SHP77 (cell line): ENCODE measurements around the gene CDH11.

ENCODE experiments used
- DNase-seq, 2 experiments: peaks; one replicate each; lab custom pipeline; 2025; lab: John Stamatoyannopoulos, UW

The CDH11 gene

DNA sequence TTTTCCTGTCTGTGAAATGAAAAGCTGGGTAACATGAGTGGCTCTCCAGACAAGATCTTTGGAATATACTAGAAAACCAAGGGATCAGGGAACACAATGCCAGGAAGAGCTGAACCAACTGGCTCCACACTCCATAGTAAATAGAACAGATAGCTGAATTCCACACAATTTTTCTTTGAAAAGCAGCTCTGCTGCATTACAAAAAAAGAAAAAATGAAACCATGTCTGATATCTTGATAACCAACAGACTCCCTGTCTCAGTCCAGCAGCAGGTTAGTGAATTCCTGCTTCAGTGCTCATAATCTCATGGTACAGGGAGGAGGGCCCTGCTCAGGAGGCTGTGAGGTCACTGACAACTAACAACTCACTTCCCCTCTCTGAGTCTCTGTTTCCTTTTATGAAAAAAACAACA lies 97.1 kb downstream of the CDH11 start:
- DNase-seq, result no peak

DNA sequence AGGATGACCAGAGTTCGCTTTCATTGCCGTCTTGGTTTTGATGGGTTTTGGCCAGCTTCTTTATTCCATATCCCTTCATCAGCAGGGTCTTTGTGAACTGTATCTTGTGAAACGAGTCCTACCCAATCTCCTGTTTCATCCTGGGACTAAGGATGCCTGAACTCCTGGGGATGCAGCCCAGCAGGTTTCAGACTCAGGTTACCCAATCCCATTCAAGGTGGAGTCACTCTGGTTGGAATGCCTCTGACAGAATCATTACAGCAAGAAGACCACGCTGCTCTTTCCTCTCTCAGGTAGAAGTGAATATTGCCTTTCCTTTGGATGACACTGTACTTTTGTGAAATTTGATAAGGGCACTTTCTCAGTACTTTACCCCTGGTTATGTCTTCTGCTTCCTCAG lies 98.1 kb downstream of the CDH11 start:
- DNase-seq, result no peak

DNA sequence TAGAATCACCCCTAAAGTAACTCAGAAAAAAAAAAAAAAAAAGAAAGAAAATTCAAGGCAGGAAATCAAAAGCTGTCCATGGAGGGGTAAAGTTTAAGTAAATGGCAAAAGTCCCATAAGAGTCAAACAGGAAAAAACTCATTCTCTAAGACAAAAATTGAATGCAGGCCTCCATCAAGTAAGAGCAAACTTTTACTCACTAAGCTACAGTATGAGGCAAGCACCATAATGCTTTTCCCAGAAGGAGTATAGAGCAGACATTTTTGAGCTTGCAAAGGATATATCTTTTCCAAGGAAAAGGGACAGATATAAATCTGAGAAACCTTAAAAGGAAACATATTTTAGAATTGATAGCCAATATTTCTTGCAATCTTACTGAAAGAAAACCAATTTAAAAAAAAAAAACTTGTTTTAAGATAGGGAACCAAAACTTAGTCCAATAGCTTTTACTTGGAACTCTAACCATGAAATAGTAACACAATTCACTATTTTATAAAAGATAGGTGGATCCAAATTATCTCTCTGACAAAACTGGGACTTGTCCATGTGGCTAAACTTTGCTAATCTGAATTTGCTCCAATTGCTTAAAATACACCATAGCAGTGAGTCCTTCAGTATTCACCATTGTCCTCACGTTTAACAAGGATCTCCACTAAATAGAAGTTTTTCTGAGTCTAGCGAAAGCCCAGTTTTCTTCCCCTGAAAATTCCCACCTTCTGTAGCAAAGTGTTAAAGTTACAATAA lies 99.8 kb downstream of the CDH11 start:
- no peak for DNase-seq

DNA sequence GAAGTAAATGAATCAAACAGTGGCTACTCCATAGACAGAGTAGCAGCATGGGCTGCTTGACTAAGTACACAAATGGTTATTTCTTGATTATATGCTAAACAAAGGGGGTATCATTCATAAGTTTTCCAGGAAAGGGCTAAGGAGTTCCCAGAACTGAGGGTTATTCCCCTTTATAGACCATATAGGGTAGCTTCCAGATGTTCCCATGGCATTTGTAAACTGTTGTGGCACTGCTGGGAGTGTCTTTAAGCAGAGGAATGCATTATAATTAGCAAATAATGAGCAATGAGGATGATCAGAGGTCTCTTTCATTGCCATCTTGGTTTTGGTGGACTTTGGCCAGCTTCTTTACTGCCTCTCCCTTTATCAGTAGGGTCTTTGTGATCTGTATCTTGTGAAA lies 105.1 kb downstream of the CDH11 start:
- DNase-seq, result no peak

DNA sequence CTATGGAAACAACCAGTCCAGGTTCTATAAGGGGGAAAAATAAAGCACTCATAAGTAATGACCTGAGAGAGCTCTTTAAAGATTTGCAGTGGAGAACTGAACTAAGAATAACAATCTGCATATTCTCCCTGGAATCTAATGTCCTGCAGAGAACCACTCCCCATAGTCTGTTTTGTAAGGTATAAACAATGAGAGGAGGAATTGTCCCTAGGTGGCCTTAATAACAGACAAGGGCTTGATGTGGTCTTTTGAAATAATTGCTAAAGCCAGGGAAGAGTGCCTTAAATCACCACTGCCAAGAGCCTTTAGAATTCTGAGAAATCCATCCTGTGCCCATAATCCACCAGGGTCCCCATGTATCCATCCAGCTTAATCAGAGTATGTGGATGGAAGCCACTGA lies 106.3 kb downstream of the CDH11 start:
- DNase-seq, result no peak

GRCh38 chr16:65012357-65012756 lies 109.5 kb downstream of the CDH11 start:
- no peak for DNase-seq

GRCh38 chr16:65010125-65010524 lies 111.7 kb downstream of the CDH11 start:
- no peak for DNase-seq

DNA sequence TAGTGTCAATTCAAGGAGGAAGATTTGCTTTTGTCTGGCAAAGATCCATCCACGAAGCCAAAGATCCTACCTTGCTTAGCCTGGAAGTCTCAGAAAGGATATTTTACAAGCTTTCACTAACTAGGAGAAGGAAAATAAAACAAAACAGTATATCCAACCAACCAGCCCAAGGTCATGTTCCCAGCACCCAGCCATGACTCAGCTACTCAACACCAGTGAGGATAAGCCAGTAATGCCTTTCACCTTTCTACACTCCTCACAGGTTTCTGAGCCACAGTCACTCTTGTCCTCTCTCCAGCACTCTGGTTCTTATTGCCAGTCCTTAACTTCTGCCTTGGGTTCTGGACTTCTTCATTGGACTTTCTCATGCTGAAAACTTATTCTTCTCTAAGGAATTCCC lies 116.2 kb downstream of the CDH11 start:
- no peak for DNase-seq

GRCh38 chr16:65004570-65004969 lies 117.3 kb downstream of the CDH11 start:
- DNase-seq, result no peak

DNA sequence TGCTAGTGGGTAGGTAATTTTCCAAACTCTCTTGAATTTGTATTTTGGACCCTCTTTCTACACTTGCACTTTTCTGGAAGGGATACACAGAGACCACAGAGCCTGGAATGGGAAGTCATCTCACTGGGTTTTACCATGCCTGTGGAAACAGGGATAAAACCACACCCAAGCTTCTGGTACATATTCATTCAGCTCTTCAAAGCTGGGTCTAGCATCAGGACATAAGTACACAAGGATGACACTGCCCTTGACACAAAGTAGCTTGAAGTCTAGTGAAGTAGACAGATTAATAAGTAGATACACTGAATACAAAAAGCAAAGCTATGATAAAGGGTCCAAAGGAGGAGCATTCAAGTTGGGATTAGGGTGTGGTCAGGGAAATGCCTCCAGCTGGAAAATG lies 118.2 kb downstream of the CDH11 start:
- no peak for DNase-seq

DNA sequence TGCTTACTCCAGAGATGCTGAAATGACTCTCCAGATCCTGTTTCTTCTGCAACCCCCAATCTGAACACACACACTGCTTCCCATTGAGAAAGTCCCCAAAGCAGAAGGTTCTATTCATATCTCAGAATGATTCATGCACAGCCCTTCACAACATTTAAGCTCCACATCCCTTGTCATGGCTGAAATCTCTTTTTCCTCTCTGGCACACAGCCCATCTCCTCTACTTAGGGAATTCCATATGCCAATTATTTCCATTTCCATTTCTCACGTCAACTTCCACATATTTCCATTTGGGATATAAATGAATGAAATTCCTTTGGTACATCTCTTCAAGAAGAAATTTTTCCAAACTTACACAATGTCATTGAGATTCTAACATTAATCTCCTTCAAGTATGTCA lies 119.6 kb downstream of the CDH11 start:
- DNase-seq, result no peak

GRCh38 chr16:65000654-65001053 lies 121.2 kb downstream of the CDH11 start:
- DNase-seq, result no peak

GRCh38 chr16:64997751-64998150 lies 124.1 kb downstream of the CDH11 start:
- no peak for DNase-seq

GRCh38 chr16:64997121-64997520 lies 124.7 kb downstream of the CDH11 start:
- DNase-seq, result no peak

- DNase-seq, result peak; percentile 51 to 64
Observed at GRCh38 chr16:64996641-64997040, 125.2 kb downstream of the CDH11 start.

GRCh38 chr16:64993464-64993863 lies 128.4 kb downstream of the CDH11 start:
- DNase-seq, result no peak

GRCh38 chr16:64991001-64991400 lies 130.9 kb downstream of the CDH11 start:
- no peak for DNase-seq

GRCh38 chr16:64990101-64990500 lies 131.8 kb downstream of the CDH11 start:
- no peak for DNase-seq

GRCh38 chr16:64989050-64989449 lies 132.8 kb downstream of the CDH11 start:
- DNase-seq, result no peak

DNA sequence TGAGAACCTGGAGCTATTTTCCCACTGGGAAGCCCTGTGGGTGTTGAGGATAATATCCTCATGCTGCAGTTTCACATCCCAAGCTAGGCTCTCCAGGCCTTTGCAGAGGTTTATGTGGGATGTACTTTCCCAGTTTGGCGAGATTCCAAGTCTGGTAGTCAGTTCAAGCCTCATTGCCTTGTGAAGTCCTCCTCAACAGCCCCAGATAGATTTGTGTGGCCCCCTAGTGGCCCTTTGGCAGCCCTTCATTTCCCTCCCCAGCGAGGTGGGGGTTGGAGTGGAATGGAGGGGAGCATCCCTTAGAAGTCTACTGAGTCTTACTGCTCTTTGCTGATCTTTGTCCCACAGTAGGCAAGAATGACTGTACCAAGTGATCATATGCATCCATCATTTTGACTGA lies 137.9 kb downstream of the CDH11 start:
- peak; percentile 27 to 61 for DNase-seq

GRCh38 chr16:64983231-64983630 lies 138.6 kb downstream of the CDH11 start:
- DNase-seq, result no peak

DNA sequence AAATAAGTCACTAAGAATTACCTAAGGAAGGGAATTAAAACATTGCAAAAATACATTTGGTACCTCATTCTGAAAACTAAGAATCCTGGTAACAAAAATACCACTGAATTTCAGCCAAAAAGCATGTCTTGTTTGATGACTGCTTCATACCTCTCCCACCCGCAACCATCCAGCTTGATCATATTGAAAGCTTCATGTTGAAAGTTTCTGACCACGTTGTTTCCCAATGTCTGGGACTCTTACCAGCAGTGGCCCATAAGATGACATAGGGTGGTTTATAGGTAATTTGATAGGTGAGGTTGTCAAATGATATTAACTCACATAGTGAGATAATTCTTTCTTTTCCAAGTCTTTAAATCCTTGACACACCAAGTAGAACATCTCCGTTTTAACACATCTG lies 139.3 kb downstream of the CDH11 start:
- DNase-seq, result no peak

- no peak for DNase-seq
Observed at GRCh38 chr16:64981568-64982281, 140.1 kb downstream of the CDH11 start.
